Islet precursor cell (in vitro differentiated cells): ENCODE data around the gene CELSR1.

ENCODE experiments used
- DNase-seq: peaks from one replicate; pipeline ENCODE4 v3.0.0-alpha.2; 2018

CELSR1 gene

GRCh38 chr22:46439576-46440465, 97.6 kb downstream of the CELSR1 start:
- DNase-seq = no peak

GRCh38 chr22:46439111-46439510, 98.3 kb downstream of the CELSR1 start:
- no peak for DNase-seq

- no peak for DNase-seq
Measured at GRCh38 chr22:46437671-46438440, 99.6 kb downstream of the CELSR1 start.

- no peak for DNase-seq
Measured at GRCh38 chr22:46436595-46437175, 100.7 kb downstream of the CELSR1 start.

GRCh38 chr22:46433318-46433717, 104.1 kb downstream of the CELSR1 start:
- DNase-seq = no peak

DNA sequence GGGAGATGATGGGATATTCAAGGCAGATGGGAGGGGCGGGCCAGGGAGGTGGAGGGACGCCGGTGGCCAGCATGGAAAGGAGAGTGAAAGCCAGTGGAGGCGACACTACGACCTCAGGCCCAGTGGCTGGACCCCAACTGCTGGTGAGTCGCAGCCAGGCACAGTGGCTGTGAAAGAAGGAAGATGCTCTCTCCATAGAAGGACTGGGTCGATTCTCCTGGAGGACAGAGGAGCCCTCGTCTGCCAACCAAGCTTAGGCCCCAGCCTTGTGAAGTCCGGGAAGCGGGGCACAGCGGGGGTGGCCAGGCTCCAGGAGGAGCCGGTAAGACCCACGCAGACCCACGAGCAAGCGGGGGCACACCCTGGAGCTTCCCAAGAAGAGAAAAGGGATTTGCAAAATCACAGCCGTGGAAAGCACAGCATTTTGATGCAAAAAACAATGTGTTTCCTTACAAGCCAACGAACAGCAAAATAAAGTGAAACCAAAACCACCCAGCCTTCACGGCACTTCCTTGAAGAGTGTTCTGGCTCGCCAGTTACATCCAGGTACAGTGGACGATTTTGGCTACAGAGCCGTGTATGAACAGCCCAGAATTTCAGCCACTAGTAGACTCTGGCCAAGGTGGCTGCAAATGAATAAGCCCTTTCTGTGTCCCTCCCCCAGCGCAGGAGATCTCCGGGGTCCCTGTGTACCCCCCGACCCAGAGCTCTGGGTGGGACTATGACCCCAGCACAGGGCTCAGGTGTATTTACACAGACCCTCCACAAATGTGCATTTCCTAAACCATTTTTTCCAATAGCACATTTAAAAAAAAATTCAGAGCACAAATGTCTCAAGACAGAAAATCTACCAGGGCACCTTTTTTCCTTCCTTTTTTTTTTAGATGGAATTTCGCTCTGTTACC, 105.0 kb downstream of the CELSR1 start:
- no peak for DNase-seq

DNA sequence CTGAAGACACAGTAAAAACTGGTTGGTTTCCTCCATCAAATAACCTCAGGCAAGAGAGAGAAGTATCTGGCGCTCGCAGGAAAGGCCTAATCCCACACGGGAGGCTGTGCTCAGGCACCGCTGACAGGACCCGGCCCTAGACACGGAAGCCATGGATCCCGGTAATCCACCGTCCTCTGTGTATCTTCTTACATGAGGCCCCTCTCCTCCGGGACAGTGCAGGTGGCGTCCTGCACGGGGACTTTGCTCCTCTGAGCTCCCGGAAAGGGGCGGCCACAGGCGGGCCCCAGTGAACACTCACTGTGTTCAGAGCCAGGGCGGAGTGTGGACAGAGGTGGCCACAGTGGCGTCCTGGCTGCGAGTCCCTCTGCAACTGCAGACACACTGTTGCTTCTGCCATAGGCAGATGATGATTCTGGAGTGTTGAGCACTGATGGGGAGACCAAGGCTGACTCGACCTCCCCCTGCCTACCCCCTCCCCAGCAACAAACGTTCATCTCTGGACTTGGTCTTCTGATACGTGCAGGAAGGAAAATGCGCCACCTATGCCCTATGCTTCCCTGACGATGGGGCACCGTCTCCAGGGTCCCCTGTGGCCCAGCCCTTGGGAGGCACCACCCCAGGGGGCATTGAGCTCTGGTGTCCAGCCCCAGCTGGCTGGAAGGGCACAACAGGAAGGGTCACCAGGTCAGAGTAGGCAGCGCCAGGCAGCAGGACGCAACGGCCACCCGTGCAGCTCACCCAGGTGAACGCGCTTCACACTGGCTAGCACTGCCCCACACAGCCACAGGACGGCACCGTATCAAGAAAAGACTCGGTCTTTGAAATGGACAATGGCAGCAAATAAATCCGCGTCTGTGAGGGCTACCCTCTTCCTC, 106.2 kb downstream of the CELSR1 start:
- DNase-seq = no peak

GRCh38 chr22:46429325-46429853, 108.0 kb downstream of the CELSR1 start:
- no peak for DNase-seq

- DNase-seq = no peak
Measured at GRCh38 chr22:46428602-46429324, 108.7 kb downstream of the CELSR1 start.

- no peak for DNase-seq
Measured at GRCh38 chr22:46428171-46428570, 109.2 kb downstream of the CELSR1 start.

- DNase-seq = no peak
Measured at GRCh38 chr22:46425016-46425415, 112.4 kb downstream of the CELSR1 start.

GRCh38 chr22:46424496-46424895, 112.9 kb downstream of the CELSR1 start:
- DNase-seq = no peak

GRCh38 chr22:46422896-46423295, 114.5 kb downstream of the CELSR1 start:
- DNase-seq = no peak

GRCh38 chr22:46421267-46421666, 116.2 kb downstream of the CELSR1 start:
- no peak for DNase-seq

DNA sequence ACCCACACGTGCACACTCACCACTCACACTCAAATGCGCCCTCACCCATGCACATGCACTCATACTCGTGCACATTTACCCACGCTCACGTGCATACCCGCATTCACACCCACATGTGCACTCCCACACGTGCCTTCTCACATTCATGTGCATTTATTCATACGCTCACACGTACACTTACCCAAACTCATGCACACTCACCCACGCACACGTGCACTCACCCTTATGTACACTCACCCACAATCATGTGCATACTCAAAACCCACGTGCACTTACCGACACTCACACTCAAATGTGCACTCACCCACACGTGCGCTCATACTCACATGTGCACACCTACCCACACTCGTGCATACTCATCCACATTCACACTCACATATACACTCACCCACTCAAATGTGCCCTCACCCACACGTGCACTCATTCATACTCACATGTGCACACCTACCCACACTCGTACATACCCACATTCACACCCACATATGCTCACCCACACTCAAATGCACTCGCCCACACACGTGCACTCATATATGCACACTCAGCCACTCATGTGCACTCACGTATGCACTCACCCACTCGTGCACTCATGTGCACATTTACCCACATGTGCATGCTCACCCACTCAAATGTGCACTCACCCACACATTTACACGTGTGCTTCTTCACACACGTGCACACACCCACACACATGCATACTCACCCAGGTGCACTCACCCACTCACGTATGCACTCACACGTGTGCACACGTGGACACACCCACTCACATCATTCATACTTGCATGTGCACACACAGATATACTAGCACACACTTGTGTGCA, 117.5 kb downstream of the CELSR1 start:
- no peak for DNase-seq

- no peak for DNase-seq
Measured at GRCh38 chr22:46418827-46419226, 118.6 kb downstream of the CELSR1 start.

DNA sequence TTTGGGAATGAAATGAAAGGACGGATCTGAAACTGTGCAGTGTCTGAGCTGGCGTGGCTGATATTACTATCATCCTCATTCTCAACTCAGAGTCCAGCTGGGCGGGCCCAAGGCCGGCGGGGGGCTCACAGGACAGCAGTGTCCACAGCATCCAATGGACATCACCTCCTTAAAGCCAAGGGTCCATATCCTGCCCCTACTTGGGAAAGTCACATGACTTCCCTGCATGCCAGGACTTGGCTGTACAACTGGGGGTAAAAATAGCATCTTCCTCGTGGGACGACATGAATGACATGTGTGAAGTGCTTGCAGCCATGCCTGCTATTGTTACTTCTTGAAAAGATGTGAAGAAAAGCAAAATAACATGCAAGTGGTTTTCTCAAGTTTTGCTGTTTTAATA, 119.7 kb downstream of the CELSR1 start:
- DNase-seq = no peak

DNA sequence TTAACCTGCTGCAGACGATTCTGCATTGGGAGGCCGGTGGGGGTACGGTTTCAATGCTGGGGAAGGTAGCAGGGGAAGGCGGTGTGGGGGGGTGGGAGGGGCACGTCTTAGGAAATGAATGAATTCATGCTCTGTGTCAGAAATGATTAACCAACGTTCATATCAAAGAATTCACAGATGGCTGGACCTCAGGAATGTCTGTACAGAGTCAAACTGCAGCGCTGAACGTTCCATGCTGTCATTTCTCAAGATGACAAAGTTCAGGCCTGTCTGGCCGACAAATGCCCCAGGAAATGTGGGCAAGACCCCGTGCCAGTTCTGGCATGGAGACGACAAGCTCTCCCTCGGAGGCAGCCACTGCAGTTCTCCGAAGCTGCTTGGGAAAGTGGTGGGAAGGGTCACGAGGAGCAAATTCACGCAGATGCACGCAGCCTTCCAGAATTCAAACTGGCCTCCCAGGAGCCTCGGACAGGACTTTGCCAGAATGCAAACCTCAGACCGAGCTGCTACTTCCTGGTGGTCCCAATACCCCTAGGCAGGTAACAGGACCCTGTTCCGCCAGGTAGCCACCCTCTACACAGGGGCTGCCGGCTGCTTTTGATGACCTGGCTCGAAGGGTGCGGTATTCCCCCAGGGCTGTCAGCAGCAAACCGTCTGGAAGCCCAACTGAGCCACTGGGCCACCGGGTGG, 120.4 kb downstream of the CELSR1 start:
- no peak for DNase-seq

- DNase-seq = no peak
Measured at GRCh38 chr22:46416520-46416871, 120.9 kb downstream of the CELSR1 start.
